ENCODE data around the gene SHD. TPM values are rescaled to one million over a fixed set of nuclear protein-coding genes. Genes with fewer than 3 reads are reported as not detected.

Gene SHD
- total and polyA plus RNA-seq, 2 donors (not counting 3 experiments of a cell fraction or from before 2014, with no cell fraction given), result not detected

GRCh38 chr19:4266253-4267000 is 12.6 kb upstream of the SHD start:
- Histone ChIP-seq H3K4me1 (ENCODE audit: control insufficient read depth, extremely low read depth, insufficient read depth, low read length) (no peaks in the 10 kb centered on the region), H3K9me1 (replicated peaks; ENCODE audit: control insufficient read depth, extremely low read depth, insufficient read depth, low read length) (no peaks in the 10 kb centered on the region), H2AFZ (ENCODE audit: low read depth, low read length) (no peak overlapping the region), H4K20me1 (replicated peaks; ENCODE audit: control insufficient read depth, extremely low read depth, insufficient read depth, low read length) (no peaks in the 10 kb centered on the region), H3K36me3 (ENCODE audit: control insufficient read depth in 2 of 2, extremely low read depth in 1 of 2, insufficient read depth in 2 of 2, low read length in 2 of 2) (peaks cover 0 to 17% of the 10 kb centered on the region in 2 experiments), H3K4me2 (ENCODE audit: insufficient read depth, low read length) (no peak overlapping the region), H3K4me3 (replicated peaks in 1 of 3; ENCODE audit: insufficient read depth in 1 of 3, low read depth in 1 of 3, low read length in 3 of 3) (no peak overlapping the region), H3K79me2 (ENCODE audit: control insufficient read depth, insufficient read depth, low read length) (no peaks in the 10 kb centered on the region), H3K27ac (ENCODE audit: insufficient read depth, low read depth, low read length) (no peak overlapping the region), H3K27me3 (ENCODE audit: control insufficient read depth in 2 of 2, insufficient read depth in 2 of 2, low read length in 2 of 2) (no peaks in the 10 kb centered on the region), H3K9ac (replicated peaks; ENCODE audit: extremely low read depth, insufficient read depth, low read length) (no peak overlapping the region), H3K9me3 (replicated peaks; ENCODE audit: control insufficient read depth, insufficient read depth, low read length) (no peaks in the 10 kb centered on the region)
- ChIA-PET POLR2A (no interaction called here), CTCF (interaction anchor here (0.6 to 4.9 kb wide), 23 partner anchors 8 to 369 kb away, joined by 3 to 120 read pairs (median 6); partner anchors contain the start of genes EBI3, MPND, SH3GL1 and SHD)
- TF ChIP-seq EZH2 (IDR thresholded peaks at IDR 0.05; ENCODE audit: borderline replicate concordance, low read depth, low read length, severe bottlenecking) (no peak), POLR2A (IDR thresholded peaks at IDR 0.05; ENCODE audit: low read depth, low read length) (no peak), GATA2 (IDR thresholded peaks at IDR 0.05; ENCODE audit: insufficient read depth, insufficient read length, low read depth, low read length) (no peak), CTCF (IDR thresholded peaks at IDR 0.05; ENCODE audit: extremely low read depth in 1 of 2, insufficient read depth in 1 of 2, low read depth in 1 of 2, low read length in 2 of 2) (no peak), MAX (IDR thresholded peaks at IDR 0.05; ENCODE audit: insufficient read depth, insufficient read length) (no peak), FOS (IDR thresholded peaks at IDR 0.05; ENCODE audit: borderline replicate concordance, insufficient read depth, low read length) (no peak), MYC (IDR thresholded peaks at IDR 0.05; ENCODE audit: low read depth, low read length) (no peak), JUN (IDR thresholded peaks at IDR 0.05; ENCODE audit: borderline replicate concordance, insufficient read depth, insufficient read length, low read depth) (no peak), POLR2AphosphoS5 (IDR thresholded peaks at IDR 0.05; ENCODE audit: insufficient read depth, low read depth, low read length) (no peak)
- no peak for FAIRE-seq
- dilution Hi-C loops (cut with MboI; ENCODE audit: extremely low pct_ligation_motif_present, low sequenced_read_pairs) (no loop called here), intact Hi-C loops (cut with micrococcal nuclease) (no loop called here)
- no TSS peak for BruUV-seq (replicated peaks)
- DNase-seq (ENCODE audit: low read depth, low spot score), result no peak
